ENCODE results near the gene BAG5. TPM values are rescaled to one million over a fixed set of nuclear protein-coding genes. Genes with fewer than 3 reads are reported as not detected.

BAG5 gene
- total RNA-seq, 1 experiment from 2014 or later, result 22.5 TPM

DNA sequence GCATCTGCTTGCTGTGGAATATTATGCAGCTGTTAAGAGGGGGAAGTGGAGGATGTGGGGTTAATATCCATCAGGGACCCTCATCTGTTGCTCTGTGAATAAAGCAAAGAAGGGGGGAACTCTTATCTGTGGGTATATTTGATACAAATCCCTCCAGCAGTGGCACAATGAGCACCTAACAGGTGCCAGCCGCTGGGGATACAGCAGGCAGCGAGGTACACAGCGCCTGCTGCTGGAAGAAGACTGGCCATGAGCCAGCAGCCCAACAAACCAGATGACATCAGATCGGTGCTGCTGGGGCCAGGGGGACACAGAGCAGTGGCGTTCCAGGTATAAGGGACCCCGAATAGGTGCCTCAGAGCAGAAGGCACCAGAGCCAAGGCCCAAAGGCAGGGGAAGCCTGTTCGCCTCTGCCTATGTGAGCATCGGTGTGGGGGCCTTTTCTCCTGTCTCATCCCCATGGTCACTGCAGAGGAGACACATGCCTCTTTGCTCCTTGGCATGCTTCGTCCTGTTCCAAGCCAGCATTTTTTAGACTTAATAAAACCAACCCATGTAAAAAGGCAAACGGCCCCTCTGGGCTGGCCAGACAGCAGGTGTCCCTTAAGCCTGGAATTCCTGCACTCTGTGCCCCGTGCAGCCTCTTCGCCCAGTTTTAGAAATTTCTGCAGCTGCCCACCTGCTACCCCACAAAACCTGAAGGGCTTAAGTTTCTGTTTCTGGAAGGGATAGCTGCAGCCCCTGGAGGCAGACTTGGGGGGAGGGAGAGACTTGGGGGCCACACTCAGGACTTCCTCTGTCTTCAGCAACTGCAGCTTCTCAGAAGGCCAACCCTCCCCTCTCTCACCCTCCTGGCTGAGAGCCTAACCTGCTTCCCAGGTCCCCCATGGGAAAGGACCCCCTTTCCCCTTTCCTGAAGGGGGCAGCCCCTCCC lies 38.2 kb downstream of the BAG5 start:
- in situ Hi-C loops (cut with HindIII; ENCODE audit: low pct_unique_long_range_greater_than_20kb, low sequenced_read_pairs), result no loop called here
- intact Hi-C loops (cut with micrococcal nuclease; ENCODE audit: unreplicated experiment), result no loop called here
- Histone ChIP-seq H3K4me3 (ENCODE audit: low read depth in 2 of 2, low read length in 2 of 2) (no peak overlapping the region), H3K4me1 (ENCODE audit: control insufficient read depth, insufficient read depth, low read length) (peaks cover 40% of the 10 kb centered on the region), H3K36me3 (ENCODE audit: control insufficient read depth, insufficient read depth, low read length) (peaks cover 1% of the 10 kb centered on the region; the same call in 1 of the 2 replicates), H3K27ac (ENCODE audit: low read length) (no peak overlapping the region), H3K27me3 (ENCODE audit: control insufficient read depth, insufficient read depth, low read length) (no peaks in the 10 kb centered on the region), H3K9me3 (ENCODE audit: control insufficient read depth, insufficient read depth, low read depth, low read length) (no peaks in the 10 kb centered on the region)
- ATAC-seq, result no peak
- ChIA-PET POLR2A (interaction anchor here (0.5 kb wide), 1 partner anchor 708 kb away, joined by 3 read pairs; no protein-coding TSS in a partner anchor), CTCF (no interaction called here)
- no peak for DNase-seq (ENCODE audit: low read depth, low spot score)
- BruUV-seq (replicated peaks), result no TSS peak
- TF ChIP-seq POLR2AphosphoS5 (IDR thresholded peaks at IDR 0.05; ENCODE audit: low read depth, low read length) (no peak), TCF7L2 (IDR thresholded peaks at IDR 0.05; ENCODE audit: low read depth, low read length) (no peak), SIN3A (IDR thresholded peaks at IDR 0.05; ENCODE audit: borderline replicate concordance, insufficient read depth, low read depth, low read length) (no peak)
- TF ChIP-seq, protein P1, sequence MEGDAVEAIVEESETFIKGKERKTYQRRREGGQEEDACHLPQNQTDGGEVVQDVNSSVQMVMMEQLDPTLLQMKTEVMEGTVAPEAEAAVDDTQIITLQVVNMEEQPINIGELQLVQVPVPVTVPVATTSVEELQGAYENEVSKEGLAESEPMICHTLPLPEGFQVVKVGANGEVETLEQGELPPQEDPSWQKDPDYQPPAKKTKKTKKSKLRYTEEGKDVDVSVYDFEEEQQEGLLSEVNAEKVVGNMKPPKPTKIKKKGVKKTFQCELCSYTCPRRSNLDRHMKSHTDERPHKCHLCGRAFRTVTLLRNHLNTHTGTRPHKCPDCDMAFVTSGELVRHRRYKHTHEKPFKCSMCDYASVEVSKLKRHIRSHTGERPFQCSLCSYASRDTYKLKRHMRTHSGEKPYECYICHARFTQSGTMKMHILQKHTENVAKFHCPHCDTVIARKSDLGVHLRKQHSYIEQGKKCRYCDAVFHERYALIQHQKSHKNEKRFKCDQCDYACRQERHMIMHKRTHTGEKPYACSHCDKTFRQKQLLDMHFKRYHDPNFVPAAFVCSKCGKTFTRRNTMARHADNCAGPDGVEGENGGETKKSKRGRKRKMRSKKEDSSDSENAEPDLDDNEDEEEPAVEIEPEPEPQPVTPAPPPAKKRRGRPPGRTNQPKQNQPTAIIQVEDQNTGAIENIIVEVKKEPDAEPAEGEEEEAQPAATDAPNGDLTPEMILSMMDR (IDR thresholded peaks at IDR 0.05), result no peak
- TF ChIP-seq, protein P2, sequence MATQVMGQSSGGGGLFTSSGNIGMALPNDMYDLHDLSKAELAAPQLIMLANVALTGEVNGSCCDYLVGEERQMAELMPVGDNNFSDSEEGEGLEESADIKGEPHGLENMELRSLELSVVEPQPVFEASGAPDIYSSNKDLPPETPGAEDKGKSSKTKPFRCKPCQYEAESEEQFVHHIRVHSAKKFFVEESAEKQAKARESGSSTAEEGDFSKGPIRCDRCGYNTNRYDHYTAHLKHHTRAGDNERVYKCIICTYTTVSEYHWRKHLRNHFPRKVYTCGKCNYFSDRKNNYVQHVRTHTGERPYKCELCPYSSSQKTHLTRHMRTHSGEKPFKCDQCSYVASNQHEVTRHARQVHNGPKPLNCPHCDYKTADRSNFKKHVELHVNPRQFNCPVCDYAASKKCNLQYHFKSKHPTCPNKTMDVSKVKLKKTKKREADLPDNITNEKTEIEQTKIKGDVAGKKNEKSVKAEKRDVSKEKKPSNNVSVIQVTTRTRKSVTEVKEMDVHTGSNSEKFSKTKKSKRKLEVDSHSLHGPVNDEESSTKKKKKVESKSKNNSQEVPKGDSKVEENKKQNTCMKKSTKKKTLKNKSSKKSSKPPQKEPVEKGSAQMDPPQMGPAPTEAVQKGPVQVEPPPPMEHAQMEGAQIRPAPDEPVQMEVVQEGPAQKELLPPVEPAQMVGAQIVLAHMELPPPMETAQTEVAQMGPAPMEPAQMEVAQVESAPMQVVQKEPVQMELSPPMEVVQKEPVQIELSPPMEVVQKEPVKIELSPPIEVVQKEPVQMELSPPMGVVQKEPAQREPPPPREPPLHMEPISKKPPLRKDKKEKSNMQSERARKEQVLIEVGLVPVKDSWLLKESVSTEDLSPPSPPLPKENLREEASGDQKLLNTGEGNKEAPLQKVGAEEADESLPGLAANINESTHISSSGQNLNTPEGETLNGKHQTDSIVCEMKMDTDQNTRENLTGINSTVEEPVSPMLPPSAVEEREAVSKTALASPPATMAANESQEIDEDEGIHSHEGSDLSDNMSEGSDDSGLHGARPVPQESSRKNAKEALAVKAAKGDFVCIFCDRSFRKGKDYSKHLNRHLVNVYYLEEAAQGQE (IDR thresholded peaks at IDR 0.05; ENCODE audit: insufficient read depth in 1 of 2, low read depth in 2 of 2, low read length in 1 of 2), result no peak

GRCh38 chr14:103523575-103523954 lies 38.9 kb downstream of the BAG5 start:
- POLR2A ChIA-PET, result no interaction called here
- peaks cover 47% of the 10 kb centered on the region for H3K4me1 ChIP-seq (ENCODE audit: control insufficient read depth, insufficient read depth, low read length)
- no TSS peak for BruUV-seq (replicated peaks)
- in situ Hi-C loops (cut with HindIII; ENCODE audit: low pct_unique_long_range_greater_than_20kb, low sequenced_read_pairs) (no loop called here), intact Hi-C loops (cut with micrococcal nuclease; ENCODE audit: unreplicated experiment) (no loop called here)
- ATAC-seq (no peak), DNase-seq (ENCODE audit: low read depth, low spot score) (no peak)
- no peak overlapping the region for H3K27ac ChIP-seq (ENCODE audit: low read length)
- no peaks in the 10 kb centered on the region for H3K27me3 ChIP-seq (ENCODE audit: control insufficient read depth, insufficient read depth, low read length)
- CTCF ChIA-PET, result no interaction called here
- H3K36me3 ChIP-seq (ENCODE audit: control insufficient read depth, insufficient read depth, low read length), result no peaks in the 10 kb centered on the region; the same call in 1 of the 2 replicates
- no peaks in the 10 kb centered on the region for H3K9me3 ChIP-seq (ENCODE audit: control insufficient read depth, insufficient read depth, low read depth, low read length)
- no peak for TF ChIP-seq POLR2AphosphoS5 (IDR thresholded peaks at IDR 0.05; ENCODE audit: low read depth, low read length)
- TF ChIP-seq, protein P2 (IDR thresholded peaks at IDR 0.05; ENCODE audit: insufficient read depth in 1 of 2, low read depth in 2 of 2, low read length in 1 of 2), result no peak
- TF ChIP-seq, protein P1 (IDR thresholded peaks at IDR 0.05), result no peak
- no peak overlapping the region for H3K4me3 ChIP-seq (ENCODE audit: low read depth in 2 of 2, low read length in 2 of 2)
